Stimulated activated CD4-positive, alpha-beta T cell treated with anti-CD3 and anti-CD28 coated beads, Interleukin-1b, Interleukin-23, amount 100 ng/mL, for 4 hours (primary cell): ENCODE results near the gene GOLPH3.
"Not testable (repeated sequence)": the region's sequence is repeated elsewhere in the genome, so short reads cannot be mapped to it uniquely, and the experiment has no call there.

Source experiments
- DNase-seq, 2 donors: peaks; one replicate each; pipeline ENCODE4 v3.0.0-alpha.2; 2020; ENCODE audit warnings: low read depth in 2 of 2

Gene GOLPH3

DNA sequence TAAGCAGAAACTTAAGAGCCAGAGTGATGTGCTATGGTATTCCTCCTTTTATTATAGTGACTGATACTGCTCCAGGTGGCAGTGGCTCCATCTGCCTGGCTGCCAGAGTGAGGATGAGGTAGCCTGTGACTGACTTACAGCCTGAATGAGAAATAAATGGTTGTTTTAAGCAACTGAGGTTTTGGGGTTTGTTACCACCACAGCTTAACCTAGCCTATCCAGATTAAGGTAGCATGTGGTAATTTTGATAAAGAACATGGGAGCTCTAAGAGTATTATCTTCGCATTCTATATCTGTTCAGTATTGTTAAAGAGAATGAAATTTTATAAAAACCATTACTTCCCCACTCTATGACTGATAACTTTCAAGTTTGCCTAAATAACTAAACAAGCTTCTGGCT lies 39.0 kb downstream of the GOLPH3 start:
- no peak for DNase-seq

DNA sequence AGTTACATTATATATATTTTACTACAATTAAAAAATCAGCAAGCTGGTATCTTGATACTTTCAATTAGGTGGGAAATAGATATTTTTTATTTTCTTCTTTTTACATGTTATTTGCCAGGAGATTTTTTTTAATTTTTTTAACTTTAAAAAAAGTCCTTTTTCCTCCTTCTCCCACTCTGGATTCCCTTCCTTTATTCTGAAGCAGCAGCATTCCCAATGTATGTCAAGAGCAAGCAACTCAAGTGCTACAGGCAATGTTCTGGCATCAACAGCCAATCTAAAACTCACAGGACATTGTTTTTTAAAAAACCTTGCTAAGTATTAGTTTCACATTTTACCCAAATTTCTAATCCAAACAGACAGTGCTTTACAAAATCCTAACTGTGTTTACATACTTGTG lies 41.4 kb downstream of the GOLPH3 start:
- DNase-seq = no peak

DNA sequence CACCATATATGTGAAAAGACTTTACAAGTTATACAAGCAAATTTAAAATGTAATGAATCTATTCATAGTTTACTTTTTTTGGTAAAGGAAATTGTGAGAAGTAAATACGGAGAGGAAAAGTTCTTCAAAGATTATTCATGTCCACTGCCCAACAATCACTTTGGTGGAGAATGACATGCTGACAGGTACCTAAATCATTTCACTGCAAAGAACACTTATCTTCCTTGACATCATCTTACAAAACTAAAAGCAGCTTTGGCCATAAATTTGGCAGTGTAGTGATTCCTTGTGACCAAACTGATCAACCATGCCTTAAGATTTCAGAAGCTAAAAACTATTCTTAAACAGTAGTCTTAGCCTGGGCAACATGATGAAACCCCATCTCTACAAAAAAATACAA lies 42.5 kb downstream of the GOLPH3 start:
- no peak for DNase-seq

DNA sequence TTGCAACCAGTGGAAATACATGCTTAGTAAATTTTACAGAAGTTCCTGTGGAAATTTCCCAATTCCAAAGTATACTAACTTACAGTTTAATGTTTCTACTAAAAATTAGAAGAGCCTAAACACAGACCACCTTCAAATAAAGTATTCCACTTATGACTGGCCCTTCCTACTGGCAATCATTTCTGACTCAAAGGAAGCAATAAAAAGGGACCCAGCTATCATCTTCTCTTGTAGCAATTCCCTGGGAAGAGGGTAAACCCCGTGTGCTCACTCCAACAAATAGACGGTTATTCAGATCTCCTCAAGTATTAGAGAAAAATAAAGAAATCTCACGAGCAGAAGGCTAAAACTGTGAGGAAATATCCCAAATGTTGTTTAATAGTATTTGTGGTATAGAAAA lies 43.3 kb downstream of the GOLPH3 start:
- no peak for DNase-seq

DNA sequence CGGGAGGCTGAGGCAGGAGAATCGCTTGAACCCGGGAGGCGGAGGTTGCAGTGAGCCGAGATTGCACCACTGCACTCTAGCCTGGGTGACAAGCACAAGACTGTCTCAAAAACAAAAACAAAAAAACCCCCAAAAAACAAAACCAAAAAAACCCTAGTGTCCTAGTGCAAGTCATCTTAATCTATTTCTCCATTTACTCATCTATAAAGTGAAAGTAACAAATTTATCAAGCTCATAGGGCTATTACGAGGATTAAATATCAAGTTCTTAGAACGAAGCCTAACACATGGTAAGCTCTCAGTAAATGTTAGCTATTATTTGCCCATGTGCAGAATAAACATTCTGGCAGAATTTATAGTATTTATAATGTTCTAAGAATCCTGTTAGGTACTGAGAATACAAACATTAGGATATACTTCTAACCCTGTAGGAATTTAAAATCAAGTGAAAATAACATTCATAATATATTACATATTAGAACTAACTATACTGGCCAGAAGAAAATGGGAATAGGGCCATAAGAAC lies 45.0 kb downstream of the GOLPH3 start:
- DNase-seq = no peak

DNA sequence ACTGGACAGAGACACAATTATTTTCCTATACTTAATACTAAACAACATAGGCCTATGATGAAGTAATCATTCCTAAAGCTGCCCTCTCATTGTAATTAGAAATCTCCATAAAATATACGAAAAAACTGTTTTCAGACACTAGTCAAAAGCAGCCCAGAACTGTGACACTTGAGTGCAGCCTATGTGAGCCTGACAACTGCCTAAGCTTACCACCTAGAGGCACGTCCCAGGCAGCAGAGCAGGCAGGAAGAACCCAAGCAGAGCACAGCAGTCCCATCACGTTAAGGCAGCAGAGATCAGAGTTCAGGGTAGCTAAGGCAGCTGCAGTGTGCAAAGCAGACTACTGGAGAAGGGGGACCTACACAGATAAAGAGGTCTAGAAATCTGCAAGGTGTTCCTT lies 46.4 kb downstream of the GOLPH3 start:
- no peak for DNase-seq

DNA sequence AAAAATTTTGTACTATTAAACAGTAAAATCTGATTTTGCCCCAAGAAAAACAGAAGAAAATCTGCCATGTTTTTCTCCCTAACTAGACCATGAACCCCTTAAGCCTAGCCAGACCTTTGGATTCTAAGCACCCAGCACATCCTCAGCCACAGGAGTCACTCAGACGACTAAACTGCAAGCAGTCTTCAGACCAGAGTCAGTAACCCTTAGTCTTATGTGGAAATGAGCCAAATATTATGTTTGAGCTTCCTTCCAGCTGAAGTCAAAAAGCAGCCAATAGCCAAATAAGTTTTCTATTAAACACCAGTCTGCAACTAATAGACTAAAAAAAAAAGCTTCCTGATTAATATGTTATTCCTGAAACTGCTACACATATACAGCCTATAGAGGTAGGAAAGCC lies 47.4 kb downstream of the GOLPH3 start:
- DNase-seq = no peak

DNA sequence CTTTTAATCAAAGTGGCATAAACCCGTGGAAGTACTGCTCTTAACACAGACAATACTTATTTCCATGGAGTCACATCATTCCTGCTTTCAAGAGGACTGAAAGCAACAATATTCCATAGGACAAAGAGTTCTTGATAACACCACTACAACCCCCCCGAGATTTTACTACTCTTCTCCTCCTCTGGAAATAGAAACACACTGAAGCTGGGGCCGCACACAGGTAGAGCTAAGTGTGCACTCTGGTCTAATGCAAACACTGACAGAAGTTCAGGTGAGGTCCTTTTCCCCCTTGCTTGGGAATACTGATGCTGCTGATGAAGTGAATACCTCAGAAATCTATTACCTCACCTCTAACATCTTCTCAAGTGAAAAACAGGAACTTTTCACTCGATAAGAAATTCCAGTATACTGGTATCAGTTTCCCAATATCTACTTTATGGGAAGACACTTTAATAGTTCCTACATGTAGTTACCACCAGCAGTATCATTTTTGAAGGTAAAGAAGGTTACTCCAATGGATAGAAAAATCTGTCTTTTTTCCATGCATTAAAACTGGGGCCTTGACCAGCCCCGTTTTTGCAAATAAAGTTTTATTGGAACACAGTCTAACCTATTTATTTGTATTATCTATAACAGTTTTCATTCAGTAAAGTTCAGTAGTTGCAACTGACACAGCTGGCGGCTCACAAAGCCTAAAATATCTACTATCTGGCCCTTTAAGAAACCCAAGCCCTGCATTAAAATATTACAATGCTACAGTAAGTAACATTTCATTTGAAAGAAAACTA lies 50.0 kb downstream of the GOLPH3 start:
- no peak for DNase-seq

DNA sequence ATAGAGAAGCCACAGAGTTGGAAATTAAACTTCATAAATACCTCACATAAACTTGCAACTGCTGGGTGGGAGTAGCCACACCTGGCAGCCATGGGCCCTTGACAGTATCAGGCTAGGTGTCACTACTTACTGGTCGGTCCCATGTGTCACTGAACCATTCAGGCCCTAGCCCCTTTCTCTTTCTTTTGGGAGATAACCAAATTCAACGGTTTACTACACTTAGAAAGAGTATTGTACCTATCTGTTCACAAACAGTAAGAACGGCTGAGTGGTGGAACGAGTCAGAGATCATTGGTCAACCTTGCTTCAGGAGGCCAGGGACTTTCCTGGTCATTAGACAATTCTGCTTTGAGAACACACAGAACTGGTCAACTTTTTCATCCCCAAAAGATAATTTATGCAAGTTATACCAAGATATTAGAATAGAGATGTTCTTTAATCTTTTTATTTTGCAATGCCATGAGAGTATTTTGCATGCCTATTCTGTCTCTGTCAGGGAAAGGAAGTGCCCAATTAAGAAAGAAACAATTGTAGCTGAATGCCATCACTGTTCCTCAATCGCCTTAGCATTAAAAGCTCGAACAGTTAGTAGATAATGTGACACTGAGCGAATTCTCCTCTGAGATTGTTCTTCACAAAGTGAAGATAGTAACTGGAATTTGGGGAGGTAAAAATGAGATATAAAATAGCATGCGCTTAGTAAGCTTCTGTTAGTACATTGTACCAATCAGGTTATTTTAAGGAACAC lies 50.9 kb downstream of the GOLPH3 start:
- DNase-seq = no peak

DNA sequence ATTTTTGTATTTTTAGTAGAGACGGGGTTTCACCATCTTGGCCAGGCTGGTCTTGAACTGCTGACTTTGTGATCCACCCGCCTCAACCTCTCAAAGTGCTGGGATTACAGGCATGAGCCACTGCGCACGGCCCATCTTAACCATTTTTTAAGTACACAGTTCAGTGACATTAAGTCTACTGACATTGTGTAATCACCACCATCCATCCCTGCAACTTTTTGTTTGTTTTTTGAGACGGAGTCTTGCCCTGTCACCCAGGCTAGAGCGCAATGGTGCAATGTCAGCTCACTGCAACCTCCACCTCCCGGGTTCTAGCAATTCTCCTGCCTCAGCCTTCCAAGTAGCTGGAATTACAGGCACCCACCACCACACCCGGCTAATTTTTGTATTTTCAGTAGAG lies 55.2 kb downstream of the GOLPH3 start:
- not testable (repeated sequence) for DNase-seq

DNA sequence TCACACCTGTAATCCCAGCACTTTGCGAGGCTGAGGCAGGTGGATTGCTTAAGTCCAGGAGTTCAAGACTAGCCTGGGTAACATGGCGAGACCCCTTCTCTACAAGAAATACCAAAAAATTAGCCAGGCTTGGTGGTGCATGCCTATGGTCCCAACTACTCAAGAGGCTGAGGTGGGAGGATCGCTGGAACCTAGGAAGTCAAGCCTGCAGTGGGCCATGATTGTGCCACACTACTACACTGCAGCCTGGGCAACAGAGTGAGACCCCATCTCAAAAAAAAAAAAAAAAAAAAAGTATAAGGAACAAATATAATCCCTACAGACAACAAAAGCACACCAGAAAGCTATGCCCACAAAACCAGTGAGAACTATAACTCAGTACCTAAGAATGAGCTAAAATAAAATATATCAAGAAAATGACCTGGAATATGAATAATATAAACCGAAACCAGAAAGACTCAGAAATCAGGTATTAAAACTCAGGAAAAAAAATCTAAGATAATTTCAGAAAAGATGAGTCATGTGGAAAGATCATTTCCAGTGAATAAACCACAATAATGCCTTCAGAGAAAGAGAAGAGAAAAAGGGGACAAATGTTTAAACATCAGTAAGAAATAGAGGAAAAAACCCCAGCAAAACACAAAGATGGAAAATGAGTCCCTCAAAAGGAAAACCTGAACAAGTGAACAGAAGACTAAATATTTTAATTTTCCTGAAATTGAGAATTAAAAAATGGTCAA lies 57.4 kb downstream of the GOLPH3 start:
- no peak for DNase-seq

DNA sequence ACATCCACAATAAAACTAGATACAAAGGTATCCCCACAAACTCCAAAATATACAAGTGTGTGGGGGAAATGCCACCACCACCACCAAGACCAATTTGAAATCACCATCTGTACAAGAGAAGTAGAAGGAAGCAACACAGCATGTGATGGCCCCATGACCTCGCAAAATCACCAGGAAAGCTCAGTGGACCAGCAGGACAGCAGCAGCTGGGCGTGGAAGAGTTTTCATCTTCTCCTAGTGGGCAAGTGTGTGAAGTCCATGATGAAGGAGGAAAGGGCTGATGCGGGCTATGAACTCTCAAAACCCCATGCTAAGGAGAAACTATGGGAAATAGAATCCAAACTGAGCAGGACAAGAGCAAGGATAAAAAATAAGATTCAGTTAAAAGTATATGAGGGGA lies 58.1 kb downstream of the GOLPH3 start:
- DNase-seq = no peak

DNA sequence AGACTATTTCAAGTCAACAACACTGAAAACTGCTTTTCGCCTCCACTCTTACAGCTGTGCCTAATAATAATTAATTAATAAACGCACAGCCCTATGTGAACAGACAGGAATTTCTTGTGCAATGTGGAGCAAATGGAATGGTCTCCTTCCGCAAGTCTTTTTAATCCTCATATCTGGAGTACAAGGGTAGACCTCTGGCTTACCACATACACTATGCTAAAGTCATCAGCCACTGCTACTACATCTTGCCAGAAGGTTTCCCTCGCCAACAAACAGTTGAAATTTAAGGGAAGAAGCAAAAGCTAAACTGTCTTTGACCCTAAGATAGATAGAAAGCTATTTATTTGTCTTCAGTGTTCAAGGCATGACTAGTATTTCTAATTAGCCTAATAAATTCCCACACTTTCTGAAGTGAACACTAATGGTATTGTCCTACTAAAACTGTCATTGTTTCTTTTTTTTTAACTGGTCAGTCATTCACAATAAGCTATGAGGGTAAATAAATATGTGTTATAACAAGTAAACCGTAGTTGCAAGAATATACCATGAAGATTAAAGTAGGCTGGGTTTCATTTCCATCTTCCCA lies 63.9 kb downstream of the GOLPH3 start:
- DNase-seq = no peak

DNA sequence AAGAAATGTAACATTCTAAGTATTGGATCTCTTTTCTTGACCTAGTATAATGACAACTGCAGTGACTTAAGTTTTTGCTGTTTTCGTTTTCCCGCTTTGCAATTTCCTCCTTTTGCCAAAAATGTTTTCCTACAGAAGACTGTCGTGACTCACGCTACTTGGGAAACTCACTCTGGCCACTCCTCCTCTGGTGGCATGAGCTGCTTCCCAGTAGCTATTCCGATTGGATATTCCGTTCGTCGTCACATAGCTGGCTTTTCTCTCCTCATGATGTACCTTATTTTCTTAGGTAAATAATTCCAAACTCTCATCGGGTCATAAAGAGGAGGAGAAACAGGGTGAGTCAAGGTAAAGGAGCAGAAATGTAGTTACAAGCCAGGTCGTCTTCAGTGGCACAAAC lies 64.9 kb downstream of the GOLPH3 start:
- DNase-seq = no peak

DNA sequence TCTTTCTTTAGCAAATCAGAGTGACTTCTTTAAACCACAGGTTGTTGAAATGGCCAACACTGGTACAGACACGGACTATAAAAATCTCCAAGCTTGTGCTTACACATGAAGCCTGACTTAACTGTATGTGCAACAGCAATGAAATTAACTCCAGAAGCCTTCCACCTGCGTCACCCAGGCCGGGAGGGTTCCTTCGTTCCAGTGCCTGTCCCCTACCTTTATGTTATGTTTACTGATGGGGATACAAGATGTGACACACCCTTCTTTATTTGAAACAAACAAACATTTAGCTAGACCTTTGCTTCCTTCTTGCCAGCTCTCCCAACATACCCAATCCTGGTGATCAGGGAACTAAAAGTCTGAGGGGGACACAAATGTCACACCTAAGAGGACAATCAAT lies 66.0 kb downstream of the GOLPH3 start:
- DNase-seq = no peak

DNA sequence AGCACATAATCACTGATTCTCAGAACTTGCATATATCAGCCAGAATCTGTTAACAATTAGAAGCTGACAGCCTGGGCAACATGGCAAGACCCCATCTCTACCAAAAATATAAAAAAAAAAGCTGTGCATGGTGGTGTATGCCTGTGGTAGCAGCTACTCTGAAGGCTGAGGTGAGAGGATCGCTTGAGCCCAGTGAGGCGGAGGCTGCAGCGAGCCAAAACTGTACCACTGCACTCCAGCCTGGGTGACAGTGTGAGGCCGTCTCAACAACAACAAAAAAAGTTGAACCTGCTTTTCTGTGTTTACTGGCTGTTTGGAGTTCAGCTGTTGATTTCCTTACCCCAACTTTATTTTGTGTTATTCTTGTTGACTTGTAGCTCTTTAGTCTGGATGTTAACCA lies 66.8 kb downstream of the GOLPH3 start:
- no peak for DNase-seq

DNA sequence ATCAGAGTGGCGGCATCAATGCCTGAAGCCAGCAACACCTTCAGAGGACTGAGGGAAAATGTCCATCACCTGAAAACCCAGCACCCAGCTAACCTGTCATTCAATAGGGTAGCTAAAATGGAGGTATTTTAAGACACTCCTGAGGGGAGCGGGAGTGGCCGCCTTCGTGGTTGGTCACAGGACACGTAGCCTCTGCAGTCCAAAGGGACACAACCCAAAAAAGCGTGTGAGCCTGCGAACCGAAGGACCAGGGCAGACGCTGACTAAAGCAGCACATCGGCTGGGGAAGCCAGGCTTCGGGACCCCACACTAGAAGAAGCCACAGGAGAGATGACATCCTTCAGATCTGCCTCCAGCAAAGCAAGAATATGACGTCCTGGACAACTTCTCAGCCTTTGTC lies 70.6 kb downstream of the GOLPH3 start:
- no peak for DNase-seq

DNA sequence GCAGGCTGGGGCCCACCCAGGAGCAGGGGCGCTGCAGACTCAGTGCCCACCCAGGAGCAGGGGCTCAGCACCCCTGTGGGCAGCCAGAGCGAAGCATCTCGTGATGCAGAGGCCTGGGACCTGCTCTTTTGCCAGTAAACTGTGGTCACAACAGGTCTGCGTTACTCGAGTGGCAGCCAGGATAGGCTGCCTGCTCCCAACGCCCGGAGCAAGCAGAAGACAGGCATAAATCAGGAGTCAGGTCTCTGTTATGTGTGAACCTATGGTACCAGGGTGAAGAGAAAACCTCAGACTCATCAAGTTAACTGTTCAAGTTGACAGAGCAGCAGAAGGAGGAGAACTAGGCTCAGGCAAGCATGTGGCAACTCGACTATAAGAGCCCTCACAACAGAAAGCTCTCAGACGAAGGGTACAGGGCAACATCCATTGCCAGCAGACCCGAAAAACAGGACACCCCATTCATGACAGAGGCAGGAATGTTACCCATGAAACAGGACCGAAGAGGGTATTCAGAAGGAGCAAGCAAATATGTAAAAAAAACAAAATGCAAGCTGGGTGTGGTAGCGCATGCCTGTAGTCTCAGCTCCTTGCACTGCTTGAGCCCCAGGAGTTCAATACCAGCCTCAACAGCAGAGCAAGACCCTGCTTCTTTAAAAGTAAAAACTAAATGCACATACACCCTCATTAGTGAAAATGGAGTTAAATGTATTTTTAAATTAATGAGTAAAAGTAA lies 71.7 kb downstream of the GOLPH3 start:
- DNase-seq = no peak

DNA sequence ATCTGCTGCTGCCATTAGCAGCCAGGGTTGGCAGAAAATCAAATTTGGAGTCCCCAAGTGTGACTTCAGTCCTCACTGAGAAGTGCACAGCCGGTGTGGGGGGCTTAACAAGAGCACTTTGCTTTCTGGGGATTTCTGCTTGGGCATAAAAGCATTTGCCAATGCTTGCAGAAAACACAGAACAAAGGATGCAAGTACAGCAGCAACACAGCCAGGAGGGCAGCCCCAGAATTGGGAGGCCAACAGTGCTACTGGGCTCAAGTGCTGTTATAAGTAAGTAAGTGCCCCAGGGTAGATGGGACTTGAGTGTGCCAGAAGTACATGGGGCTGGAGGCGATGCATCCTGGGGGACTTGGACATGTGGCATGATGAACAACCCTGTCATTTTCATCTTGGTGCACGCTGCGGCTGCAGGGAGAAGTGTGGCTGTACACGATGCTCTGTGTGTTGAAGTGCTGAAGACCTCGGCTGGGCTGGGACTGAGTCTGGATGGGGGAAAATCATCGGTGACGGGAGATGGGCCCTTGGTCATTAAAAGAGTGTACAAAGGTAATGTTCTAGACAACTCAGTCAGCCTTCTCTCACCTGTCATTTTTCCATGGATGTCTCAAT lies 73.3 kb downstream of the GOLPH3 start:
- no peak for DNase-seq

DNA sequence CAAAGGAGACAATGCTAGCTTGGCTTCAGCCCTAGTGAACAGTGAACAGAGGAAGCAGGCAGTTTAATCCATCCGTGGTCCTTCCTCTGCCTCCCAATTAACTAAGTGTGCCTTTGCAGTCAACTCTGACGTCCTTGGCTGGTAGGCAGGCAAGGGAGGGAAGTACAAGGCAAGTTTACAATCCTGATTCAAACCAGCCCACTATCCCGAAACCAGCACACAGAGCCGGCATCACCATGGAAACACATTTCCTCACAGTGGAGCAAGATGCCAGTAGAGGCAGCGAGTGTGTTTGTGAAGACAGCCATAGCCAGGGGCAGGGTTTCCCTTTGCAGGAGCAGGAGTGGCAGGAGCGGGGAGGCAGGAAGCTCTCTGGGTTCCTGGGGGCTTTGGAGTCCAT lies 73.9 kb downstream of the GOLPH3 start:
- no peak for DNase-seq

DNA sequence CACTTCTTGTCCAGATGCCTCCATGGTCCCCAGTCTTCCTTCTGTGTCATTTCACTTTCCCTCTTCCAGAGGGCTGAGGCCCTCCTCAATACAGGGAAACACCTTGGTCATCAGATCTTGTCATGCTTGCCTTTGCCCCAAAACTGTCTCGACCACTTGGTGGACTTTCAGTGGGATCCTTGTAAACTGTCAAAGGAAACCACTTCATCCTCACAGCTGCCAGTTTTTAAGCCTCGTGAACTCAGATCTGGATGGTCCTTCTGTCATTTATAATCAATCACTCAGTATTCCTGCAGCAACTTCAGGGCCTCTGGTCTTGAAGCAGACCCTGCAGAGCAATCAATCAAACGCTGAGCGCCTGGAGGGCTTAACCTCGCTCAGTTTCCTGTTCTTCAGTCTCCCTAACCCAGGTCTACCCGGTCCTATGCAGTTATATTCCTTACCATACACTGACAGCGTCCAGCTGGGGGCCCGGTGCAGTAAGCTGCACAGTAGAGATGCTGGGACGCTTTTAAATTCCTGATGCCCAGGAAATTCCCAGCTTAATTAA lies 74.6 kb downstream of the GOLPH3 start:
- no peak for DNase-seq
